ENCODE measurements around the gene AP1S1.

- TF ChIP-seq, protein P1, sequence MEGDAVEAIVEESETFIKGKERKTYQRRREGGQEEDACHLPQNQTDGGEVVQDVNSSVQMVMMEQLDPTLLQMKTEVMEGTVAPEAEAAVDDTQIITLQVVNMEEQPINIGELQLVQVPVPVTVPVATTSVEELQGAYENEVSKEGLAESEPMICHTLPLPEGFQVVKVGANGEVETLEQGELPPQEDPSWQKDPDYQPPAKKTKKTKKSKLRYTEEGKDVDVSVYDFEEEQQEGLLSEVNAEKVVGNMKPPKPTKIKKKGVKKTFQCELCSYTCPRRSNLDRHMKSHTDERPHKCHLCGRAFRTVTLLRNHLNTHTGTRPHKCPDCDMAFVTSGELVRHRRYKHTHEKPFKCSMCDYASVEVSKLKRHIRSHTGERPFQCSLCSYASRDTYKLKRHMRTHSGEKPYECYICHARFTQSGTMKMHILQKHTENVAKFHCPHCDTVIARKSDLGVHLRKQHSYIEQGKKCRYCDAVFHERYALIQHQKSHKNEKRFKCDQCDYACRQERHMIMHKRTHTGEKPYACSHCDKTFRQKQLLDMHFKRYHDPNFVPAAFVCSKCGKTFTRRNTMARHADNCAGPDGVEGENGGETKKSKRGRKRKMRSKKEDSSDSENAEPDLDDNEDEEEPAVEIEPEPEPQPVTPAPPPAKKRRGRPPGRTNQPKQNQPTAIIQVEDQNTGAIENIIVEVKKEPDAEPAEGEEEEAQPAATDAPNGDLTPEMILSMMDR (IDR thresholded peaks at IDR 0.05), result no peak
- no peak for TF ChIP-seq POLR2A (IDR thresholded peaks at IDR 0.05)
These were observed 15.0 kb downstream of the AP1S1 start for GRCh38 chr7:101169110-101169837.

Measured in heart left ventricle (tissue), 13 donors.